ENCODE results near the gene SAT2. TPM values are rescaled to one million over a fixed set of nuclear protein-coding genes. Genes with fewer than 3 reads are reported as not detected.

The SAT2 gene
- total and polyA plus RNA-seq, 2 of the 13 experiments (the other 11 are each of a cell fraction or from before 2014, with no cell fraction given) = 37.6 to 93.7 TPM

GRCh38 chr17:7615265-7615747, 12.3 kb downstream of the SAT2 start (continued):
- TF ChIP-seq GMEB1 (CRISPR knock-in tag; IDR thresholded peaks at IDR 0.05; ENCODE audit: borderline replicate concordance) (no peak), KLF15 (CRISPR knock-in tag; IDR thresholded peaks at IDR 0.05; ENCODE audit: borderline replicate concordance) (0 out of 2 replicates have a peak, but pooled peaks have one; percentile 5), SOX13 (IDR thresholded peaks at IDR 0.05) (no peak), SOX13 (CRISPR knock-in tag; conservative IDR thresholded peaks at IDR 0.05 in 1 of 2, IDR thresholded peaks at IDR 0.05 in 1 of 2) (no peak), KAT8 (CRISPR knock-in tag; IDR thresholded peaks at IDR 0.05) (peak; percentile 63; the same call in 1 of the 2 replicates), MTF1 (CRISPR knock-in tag; IDR thresholded peaks at IDR 0.05) (0 out of 2 replicates have a peak, but pooled peaks have one; percentile 44), ZFP62 (CRISPR knock-in tag; IDR thresholded peaks at IDR 0.05) (no peak), MYNN (CRISPR knock-in tag; IDR thresholded peaks at IDR 0.05; ENCODE audit: low read depth) (0 out of 2 replicates have a peak, but pooled peaks have one; percentile 29), GTF3A (CRISPR knock-in tag; conservative IDR thresholded peaks at IDR 0.05) (no peak), POLR2G (IDR thresholded peaks at IDR 0.05; ENCODE audit: low read depth, low read length) (peak; percentile 60; the same call in 1 of the 2 replicates), DRAP1 (CRISPR knock-in tag; IDR thresholded peaks at IDR 0.05) (0 out of 2 replicates have a peak, but pooled peaks have one; percentile 4), ZNF562 (CRISPR knock-in tag; IDR thresholded peaks at IDR 0.05; ENCODE audit: borderline replicate concordance) (no peak), ZNF362 (CRISPR knock-in tag; IDR thresholded peaks at IDR 0.05; ENCODE audit: borderline replicate concordance) (peak; percentile 97), SOX5 (CRISPR knock-in tag; IDR thresholded peaks at IDR 0.05; ENCODE audit: borderline replicate concordance) (peak; percentile 46; the same call in 1 of the 2 replicates), ZMYM4 (CRISPR knock-in tag; IDR thresholded peaks at IDR 0.05) (0 out of 2 replicates have a peak, but pooled peaks have one; percentile 9), ZNF543 (CRISPR knock-in tag; IDR thresholded peaks at IDR 0.05) (0 out of 2 replicates have a peak, but pooled peaks have one; percentile 30), ZNF501 (CRISPR knock-in tag; IDR thresholded peaks at IDR 0.05) (0 out of 2 replicates have a peak, but pooled peaks have one; percentile 25), KLF11 (CRISPR knock-in tag; IDR thresholded peaks at IDR 0.05) (peak; percentile 88; the same call in 1 of the 2 replicates), ZMAT3 (CRISPR knock-in tag; conservative IDR thresholded peaks at IDR 0.05) (0 out of 2 replicates have a peak, but pooled peaks have one; percentile 42), TAF1 (CRISPR knock-in tag; IDR thresholded peaks at IDR 0.05) (peak; percentile 29; the same call in 1 of the 2 replicates), YEATS4 (CRISPR knock-in tag; IDR thresholded peaks at IDR 0.05; ENCODE audit: borderline replicate concordance) (0 out of 2 replicates have a peak, but pooled peaks have one; percentile 20), ZNF788 (CRISPR knock-in tag; IDR thresholded peaks at IDR 0.05; ENCODE audit: borderline replicate concordance) (0 out of 2 replicates have a peak, but pooled peaks have one; percentile 16), HNRNPLL (IDR thresholded peaks at IDR 0.05; ENCODE audit: low read depth, low read length, poor library complexity, severe bottlenecking) (peak; percentile 13), ZNF350 (CRISPR knock-in tag; IDR thresholded peaks at IDR 0.05; ENCODE audit: borderline replicate concordance, low read depth) (peak; percentile 57; the same call in 1 of the 2 replicates), POLR2A (IDR thresholded peaks at IDR 0.05; ENCODE audit: insufficient read depth in 1 of 2, low read depth in 2 of 2, low read length in 2 of 2) (peak in 1 of 2 experiments; percentile 2; a peak in 1 of 4 replicates), ZNF205 (CRISPR knock-in tag; IDR thresholded peaks at IDR 0.05) (0 out of 2 replicates have a peak, but pooled peaks have one; percentile 1), TEAD3 (CRISPR knock-in tag; optimal IDR thresholded peaks at IDR 0.05; ENCODE audit: borderline replicate concordance) (peak; percentile 0)

Data from HepG2 (cell line).